ENCODE measurements around the gene DAPK1.

- TF ChIP-seq CTCF (IDR thresholded peaks at IDR 0.05) (no peak), POLR2A (IDR thresholded peaks at IDR 0.05) (no peak)
These were observed 80.1 kb downstream of the DAPK1 start for GRCh38 chr9:87577746-87578145.

All from testis (tissue), 2 donors.